MCF 10A (cell line): ENCODE data around the gene AGAP1. TPM values are rescaled to one million over a fixed set of nuclear protein-coding genes. Genes with fewer than 3 reads are reported as not detected.

Source experiments
- BruUV-seq: library from RNA; stranded (reverse); fragments of 400-500 nt; replicated peaks from 2 replicates; lab custom pipeline; 2021; lab: Mats Ljungman, UMichigan
- CTCF ChIA-PET: fragments of 300-600 bp; sonication (Branson Sonifier 250); formaldehyde crosslinking; extraction: SDS; loops from one replicate; lab custom pipeline; 2021; ENCODE audit warnings: antibody characterized with exemption, inconsistent platforms; lab: Yijun Ruan, JAX
- POLR2A ChIA-PET: fragments of 300-600, 350-650 bp; sonication (Branson Sonifier 250); formaldehyde crosslinking; extraction: SDS; loops from one replicate; lab custom pipeline; 2020; ENCODE audit warnings: antibody characterized with exemption, inconsistent platforms; lab: Yijun Ruan, JAX
- DNase-seq: peaks from one replicate; pipeline ENCODE4 v3.0.0-alpha.2; 2018; ENCODE audit not compliant: unreplicated experiment
- H3K27ac Mint-ChIP-seq: one replicate; pipeline ENCODE4 v1.8.0; 2022; ENCODE audit warnings: mild to moderate bottlenecking, low read depth, mixed read lengths; ENCODE audit not compliant: unreplicated experiment
- H3K27me3 Mint-ChIP-seq: one replicate; pipeline ENCODE4 v1.8.0; 2022; ENCODE audit warnings: mixed read lengths; ENCODE audit not compliant: insufficient read depth, unreplicated experiment
- H3K36me3 Mint-ChIP-seq: one replicate; pipeline ENCODE4 v1.8.0; 2022; ENCODE audit warnings: mild to moderate bottlenecking, moderate library complexity, mixed read lengths; ENCODE audit not compliant: insufficient read depth, unreplicated experiment
- H3K4me1 Mint-ChIP-seq: one replicate; pipeline ENCODE4 v1.8.0; 2022; ENCODE audit warnings: mixed read lengths; ENCODE audit not compliant: insufficient read depth, unreplicated experiment
- H3K4me3 Mint-ChIP-seq: one replicate; pipeline ENCODE4 v1.8.0; 2022; ENCODE audit warnings: mild to moderate bottlenecking, moderate library complexity, mixed read lengths; ENCODE audit not compliant: unreplicated experiment
- H3K9me3 Mint-ChIP-seq: one replicate; pipeline ENCODE4 v1.8.0; 2022; ENCODE audit warnings: mixed read lengths; ENCODE audit not compliant: unreplicated experiment
- intact Hi-C: fragments of 100-400 bp; cut with micrococcal nuclease; formaldehyde crosslinking; loops from 2 replicates; pipeline ENCODE4 v1.14.1; 2022
- total RNA-seq: library from RNA; stranded (reverse); gene quantifications from 2 replicates; pipeline ENCODE4 v1.2.3, GENCODE V29; 2022
- TF ChIP-seq, protein P1 (sequence below): fragments of 200-600 bp; IDR thresholded peaks from one replicate; pipeline ENCODE4 v1.8.0; 2022; ENCODE audit warnings: antibody characterized with exemption, mild to moderate bottlenecking; ENCODE audit not compliant: unreplicated experiment

The AGAP1 gene
- total RNA-seq, 1 experiment from 2014 or later: 41.3 TPM

DNA sequence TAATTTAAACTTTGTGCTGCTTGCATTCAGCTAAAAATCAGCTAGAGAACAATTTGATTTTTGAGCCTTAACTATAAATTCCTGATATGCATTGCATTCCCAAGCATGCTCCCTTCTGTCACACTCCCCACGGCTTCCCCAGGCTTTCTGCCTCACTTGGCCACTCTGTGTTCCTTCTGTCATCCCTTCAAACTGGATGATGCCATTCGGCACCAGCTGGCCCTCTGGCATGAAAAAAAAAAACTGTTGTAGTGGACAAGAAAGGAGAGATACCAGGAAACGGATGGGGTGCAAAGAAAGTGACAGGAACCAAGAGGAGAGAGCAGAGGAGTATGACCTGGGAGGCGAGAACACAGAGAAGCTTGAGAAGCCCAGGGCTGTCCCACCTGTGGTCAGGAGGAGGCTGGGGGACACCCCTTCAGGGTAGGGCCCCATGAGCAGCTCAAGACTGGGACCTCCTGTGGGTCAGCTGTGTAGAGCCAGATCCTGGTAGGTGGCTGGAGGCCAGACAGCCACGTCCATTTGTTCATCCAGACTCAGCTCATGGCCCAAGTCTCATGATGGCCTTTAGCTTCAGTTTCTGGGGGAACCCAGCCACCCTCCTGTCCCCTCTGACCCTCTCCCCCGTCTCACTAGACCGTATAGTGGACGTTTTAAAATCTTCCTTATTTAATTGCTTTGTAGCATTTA is 462.6 kb downstream of the AGAP1 start:
- BruUV-seq: no TSS peak
- H3K27ac Mint-ChIP-seq: peak overlapping the region; percentile 39
- CTCF ChIA-PET: interaction anchor here (0.5 to 1.2 kb wide), 3 partner anchors 10 to 1789 kb away, joined by 3 read pairs; no protein-coding TSS in a partner anchor
- intact Hi-C loops: no loop called here
- DNase-seq: no peak
- H3K4me3 Mint-ChIP-seq: no peak overlapping the region
- H3K36me3 Mint-ChIP-seq: peaks cover 14% of the 10 kb centered on the region
- no peaks in the 10 kb centered on the region for H3K4me1 Mint-ChIP-seq
- TF ChIP-seq, protein P1, sequence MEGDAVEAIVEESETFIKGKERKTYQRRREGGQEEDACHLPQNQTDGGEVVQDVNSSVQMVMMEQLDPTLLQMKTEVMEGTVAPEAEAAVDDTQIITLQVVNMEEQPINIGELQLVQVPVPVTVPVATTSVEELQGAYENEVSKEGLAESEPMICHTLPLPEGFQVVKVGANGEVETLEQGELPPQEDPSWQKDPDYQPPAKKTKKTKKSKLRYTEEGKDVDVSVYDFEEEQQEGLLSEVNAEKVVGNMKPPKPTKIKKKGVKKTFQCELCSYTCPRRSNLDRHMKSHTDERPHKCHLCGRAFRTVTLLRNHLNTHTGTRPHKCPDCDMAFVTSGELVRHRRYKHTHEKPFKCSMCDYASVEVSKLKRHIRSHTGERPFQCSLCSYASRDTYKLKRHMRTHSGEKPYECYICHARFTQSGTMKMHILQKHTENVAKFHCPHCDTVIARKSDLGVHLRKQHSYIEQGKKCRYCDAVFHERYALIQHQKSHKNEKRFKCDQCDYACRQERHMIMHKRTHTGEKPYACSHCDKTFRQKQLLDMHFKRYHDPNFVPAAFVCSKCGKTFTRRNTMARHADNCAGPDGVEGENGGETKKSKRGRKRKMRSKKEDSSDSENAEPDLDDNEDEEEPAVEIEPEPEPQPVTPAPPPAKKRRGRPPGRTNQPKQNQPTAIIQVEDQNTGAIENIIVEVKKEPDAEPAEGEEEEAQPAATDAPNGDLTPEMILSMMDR: no peak
- no peaks in the 10 kb centered on the region for H3K27me3 Mint-ChIP-seq
- no peaks in the 10 kb centered on the region for H3K9me3 Mint-ChIP-seq
- POLR2A ChIA-PET: no interaction called here

DNA sequence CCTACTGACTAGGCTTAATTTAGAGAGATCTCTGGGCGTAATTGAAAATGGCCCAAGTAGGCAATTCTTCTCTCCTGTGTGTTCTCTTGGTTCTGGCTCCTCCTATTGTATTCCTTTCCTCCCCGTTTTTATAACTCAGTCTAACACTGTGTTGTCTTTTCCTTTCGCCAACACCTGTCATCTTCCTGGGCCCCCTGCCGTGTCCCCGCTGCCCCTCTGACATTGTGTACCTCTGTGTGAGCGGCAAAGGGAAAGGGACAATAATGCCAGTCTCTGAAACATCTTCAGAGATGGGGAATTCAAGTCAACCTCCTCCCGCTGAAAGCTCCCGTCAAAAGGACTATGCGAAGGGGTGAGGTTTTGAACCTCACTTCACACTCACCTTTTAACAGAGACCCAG is 463.4 kb downstream of the AGAP1 start:
- CTCF ChIA-PET: interaction anchor here (0.5 to 0.6 kb wide), 2 partner anchors 225 to 1788 kb away, joined by 3 read pairs; no protein-coding TSS in a partner anchor
- POLR2A ChIA-PET: no interaction called here
- no TSS peak for BruUV-seq
- TF ChIP-seq, protein P1: no peak
- H3K4me1 Mint-ChIP-seq: no peaks in the 10 kb centered on the region
- H3K4me3 Mint-ChIP-seq: no peak overlapping the region
- H3K36me3 Mint-ChIP-seq: peaks cover 14% of the 10 kb centered on the region
- H3K27me3 Mint-ChIP-seq: no peaks in the 10 kb centered on the region
- intact Hi-C loops: no loop called here
- H3K9me3 Mint-ChIP-seq: no peaks in the 10 kb centered on the region
- DNase-seq: no peak
- H3K27ac Mint-ChIP-seq: no peak overlapping the region

DNA sequence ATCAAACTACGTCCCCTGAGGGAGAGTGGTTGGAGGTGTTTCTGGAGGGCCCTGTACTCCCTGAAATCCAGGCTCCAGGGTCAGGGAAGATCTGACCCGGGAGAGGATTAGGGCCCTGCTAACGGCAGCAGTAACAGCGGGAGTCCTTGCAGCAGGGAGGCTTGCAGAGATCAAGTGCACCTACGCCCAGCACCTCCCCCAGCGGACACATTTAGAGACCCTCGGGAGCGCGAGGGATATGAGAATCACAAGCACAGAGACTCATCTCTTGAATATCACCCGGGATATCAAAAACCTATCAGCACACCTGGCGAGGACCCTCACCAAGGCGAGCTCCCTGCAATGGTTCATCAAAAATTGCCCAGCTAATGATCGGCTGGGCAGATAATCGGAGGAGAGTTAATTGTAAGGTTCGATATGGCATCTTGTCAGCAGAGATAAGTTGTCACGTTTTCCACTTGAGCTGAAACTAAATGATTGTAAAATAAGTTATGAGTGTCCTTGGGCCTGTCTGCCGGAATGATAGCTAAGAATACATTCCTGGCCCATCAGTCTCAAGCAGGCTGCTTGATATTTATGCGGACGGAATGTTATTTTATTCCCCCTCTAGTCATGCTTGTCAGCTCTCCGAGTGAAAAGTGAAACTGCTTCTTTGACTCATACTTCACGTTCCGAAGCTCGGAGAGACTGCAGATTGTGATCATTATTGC is 464.5 kb downstream of the AGAP1 start:
- Mint-ChIP-seq H3K4me3 (no peak overlapping the region), H3K36me3 (peaks cover 14% of the 10 kb centered on the region), H3K4me1 (no peaks in the 10 kb centered on the region), H3K9me3 (no peaks in the 10 kb centered on the region), H3K27me3 (no peaks in the 10 kb centered on the region), H3K27ac (no peak overlapping the region)
- POLR2A ChIA-PET: no interaction called here
- CTCF ChIA-PET: interaction anchor here (1.1 kb wide), 1 partner anchor 14 kb away, joined by 3 read pairs; no protein-coding TSS in a partner anchor
- DNase-seq: no peak
- intact Hi-C loops: no loop called here
- no TSS peak for BruUV-seq
- TF ChIP-seq, protein P1: no peak

DNA sequence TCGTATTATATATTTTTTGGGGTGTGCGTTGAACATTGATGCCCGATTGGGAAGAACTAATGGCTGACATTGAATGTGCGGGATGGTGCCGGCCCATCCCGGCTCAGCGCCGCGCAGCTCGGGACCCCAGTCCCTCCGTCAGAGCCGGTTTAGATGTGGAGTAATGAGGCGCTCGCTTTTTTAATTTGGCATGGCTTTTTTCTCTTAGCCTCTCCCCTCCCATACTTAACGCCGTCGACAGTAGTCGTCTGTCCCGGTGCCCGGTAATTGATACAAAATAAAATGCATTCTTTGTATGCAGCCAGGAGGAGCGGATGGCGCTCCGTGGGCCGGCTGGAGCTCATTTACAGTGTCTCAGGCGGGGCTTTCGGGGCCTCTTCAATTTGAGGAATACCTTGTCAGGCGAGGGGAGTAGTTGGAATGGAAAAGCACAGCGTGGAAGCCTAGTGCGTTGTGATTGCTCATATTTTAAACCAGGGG is 465.1 kb downstream of the AGAP1 start:
- no peak overlapping the region for H3K27ac Mint-ChIP-seq
- no peaks in the 10 kb centered on the region for H3K9me3 Mint-ChIP-seq
- H3K4me3 Mint-ChIP-seq: no peak overlapping the region
- H3K36me3 Mint-ChIP-seq: peaks cover 14% of the 10 kb centered on the region
- no peak for DNase-seq
- ChIA-PET POLR2A (no interaction called here), CTCF (interaction anchor here (1.1 kb wide), 1 partner anchor 15 kb away, joined by 3 read pairs; no protein-coding TSS in a partner anchor)
- H3K4me1 Mint-ChIP-seq: no peaks in the 10 kb centered on the region
- no TSS peak for BruUV-seq
- no peaks in the 10 kb centered on the region for H3K27me3 Mint-ChIP-seq
- TF ChIP-seq, protein P1: no peak
- intact Hi-C loops: no loop called here
